ENCODE results near the gene PLXNA2.

The PLXNA2 gene

GRCh38 chr1:207984831-207985572 is 259.2 kb downstream of the PLXNA2 start:
- DNase-seq: no peak

- peak; percentile 28 for DNase-seq
Measured at GRCh38 chr1:207983044-207983635, 261.0 kb downstream of the PLXNA2 start.

- DNase-seq: peak; percentile 62
Measured at GRCh38 chr1:207981976-207982375, 262.2 kb downstream of the PLXNA2 start.

- no peak for DNase-seq
Measured at GRCh38 chr1:207978441-207978840, 265.7 kb downstream of the PLXNA2 start.

- DNase-seq: no peak
Measured at GRCh38 chr1:207977876-207978275, 266.3 kb downstream of the PLXNA2 start.

- no peak for DNase-seq
Measured at GRCh38 chr1:207973898-207974568, 270.2 kb downstream of the PLXNA2 start.

GRCh38 chr1:207972337-207972736 is 271.8 kb downstream of the PLXNA2 start:
- no peak for DNase-seq

Data from islet precursor cell (in vitro differentiated cells).